Measurements from ENCODE around the gene SMIM27.
A peak's percentile ranks its signal among the peaks of the same experiment; 100 is the strongest.

Gene SMIM27

GRCh38 chr9:32571969-32572899 lies 20.1 kb downstream of the SMIM27 start:
- H2AFZ ChIP-seq (ENCODE audit: low read depth, low read length, severe bottlenecking), result peak overlapping the region; percentile 72
- peaks cover 36% of the 10 kb centered on the region for H3K79me2 ChIP-seq (ENCODE audit: insufficient read depth, low read length)
- no peaks in the 10 kb centered on the region for H3K9me3 ChIP-seq (ENCODE audit: insufficient read depth, low read length)

GRCh38 chr9:32572900-32573523 lies 20.9 kb downstream of the SMIM27 start, which contains the start of gene NDUFB6:
NDUFB6 (minus strand) TSS chr9:32573159; CDS start chr9:32573060, 99 bp downstream.
- Histone ChIP-seq H2AFZ (ENCODE audit: low read depth, low read length, severe bottlenecking) (peak within 1 kb of the TSS; percentile 72), H3K4me2 (ENCODE audit: low read depth, low read length, poor library complexity, severe bottlenecking) (peak within 1 kb of the TSS; percentile 85), H3K27ac (ENCODE audit: low read depth, low read length) (peak within 1 kb of the TSS; percentile 45)

More at GRCh38 chr9:32571969-32572899, 20.1 kb downstream of the SMIM27 start:
- peak overlapping the region; percentile 71 for H3K9ac ChIP-seq (ENCODE audit: low read length)
- H3K27ac ChIP-seq (ENCODE audit: low read depth, low read length), result peak overlapping the region; percentile 45
- no peaks in the 10 kb centered on the region for H3K27me3 ChIP-seq (ENCODE audit: low read length)
- no peaks in the 10 kb centered on the region for H3K9me2 ChIP-seq (replicated peaks; ENCODE audit: insufficient read depth, low read length)
- peak overlapping the region; percentile 83 for H3K4me3 ChIP-seq (ENCODE audit: insufficient read depth, low read length, poor library complexity, severe bottlenecking)
- H4K20me1 ChIP-seq (ENCODE audit: low read depth, low read length), result peaks cover 3% of the 10 kb centered on the region; the same call in 1 of the 2 replicates
- H3F3A ChIP-seq (ENCODE audit: insufficient read depth), result peaks cover 13% of the 10 kb centered on the region; the same call in 1 of the 2 replicates
- TF ChIP-seq CTCF (IDR thresholded peaks at IDR 0.05; ENCODE audit: insufficient read depth, low read length, poor library complexity, severe bottlenecking) (peak; percentile 98), EZH2phosphoT487 (conservative IDR thresholded peaks at IDR 0.05; ENCODE audit: low read length) (no peak)
- H3K4me2 ChIP-seq (ENCODE audit: low read depth, low read length, poor library complexity, severe bottlenecking), result peak overlapping the region; percentile 85
- H3K36me3 ChIP-seq (ENCODE audit: low read length), result no peaks in the 10 kb centered on the region

GRCh38 chr9:32573821-32574220 lies 21.7 kb downstream of the SMIM27 start:
- H3K9ac ChIP-seq (ENCODE audit: low read length), result no peak overlapping the region
- no peak overlapping the region for H3K4me3 ChIP-seq (ENCODE audit: insufficient read depth, low read length, poor library complexity, severe bottlenecking)
- H3K79me2 ChIP-seq (ENCODE audit: insufficient read depth, low read length), result peaks cover 36% of the 10 kb centered on the region
- H3F3A ChIP-seq (ENCODE audit: insufficient read depth), result peaks cover 13% of the 10 kb centered on the region; the same call in 1 of the 2 replicates
- peak overlapping the region; percentile 46 for H2AFZ ChIP-seq (ENCODE audit: low read depth, low read length, severe bottlenecking)
- H3K9me2 ChIP-seq (replicated peaks; ENCODE audit: insufficient read depth, low read length), result no peaks in the 10 kb centered on the region
- no peak overlapping the region for H3K27ac ChIP-seq (ENCODE audit: low read depth, low read length)
- H3K36me3 ChIP-seq (ENCODE audit: low read length), result no peaks in the 10 kb centered on the region
- H3K9me3 ChIP-seq (ENCODE audit: insufficient read depth, low read length), result no peaks in the 10 kb centered on the region
- no peak for TF ChIP-seq CTCF (IDR thresholded peaks at IDR 0.05; ENCODE audit: insufficient read depth, low read length, poor library complexity, severe bottlenecking)
- no peak for TF ChIP-seq EZH2phosphoT487 (conservative IDR thresholded peaks at IDR 0.05; ENCODE audit: low read length)
- no peaks in the 10 kb centered on the region for H3K27me3 ChIP-seq (ENCODE audit: low read length)
- H4K20me1 ChIP-seq (ENCODE audit: low read depth, low read length), result peaks cover 3% of the 10 kb centered on the region; the same call in 1 of the 2 replicates
- peak overlapping the region; percentile 85 for H3K4me2 ChIP-seq (ENCODE audit: low read depth, low read length, poor library complexity, severe bottlenecking)

More at GRCh38 chr9:32572900-32573523, 20.9 kb downstream of the SMIM27 start, which contains the start of gene NDUFB6:
- no peaks in the 10 kb centered on the region for H3K9me2 ChIP-seq (replicated peaks; ENCODE audit: insufficient read depth, low read length)
- H3K36me3 ChIP-seq (ENCODE audit: low read length), result no peaks in the 10 kb centered on the region
- no peaks in the 10 kb centered on the region for H3K9me3 ChIP-seq (ENCODE audit: insufficient read depth, low read length)
- peaks cover 36% of the 10 kb centered on the region for H3K79me2 ChIP-seq (ENCODE audit: insufficient read depth, low read length)
- TF ChIP-seq CTCF (IDR thresholded peaks at IDR 0.05; ENCODE audit: insufficient read depth, low read length, poor library complexity, severe bottlenecking), result no peak
- peak within 1 kb of the TSS; percentile 71 for H3K9ac ChIP-seq (ENCODE audit: low read length)
- H3F3A ChIP-seq (ENCODE audit: insufficient read depth), result peaks cover 13% of the 10 kb centered on the region; the same call in 1 of the 2 replicates
- H4K20me1 ChIP-seq (ENCODE audit: low read depth, low read length), result peaks cover 3% of the 10 kb centered on the region; the same call in 1 of the 2 replicates
- H3K27me3 ChIP-seq (ENCODE audit: low read length), result no peaks in the 10 kb centered on the region
- peak within 1 kb of the TSS; percentile 83 for H3K4me3 ChIP-seq (ENCODE audit: insufficient read depth, low read length, poor library complexity, severe bottlenecking)
